AG10803 (cell line): ENCODE results near the gene HIPK2.

Source experiments
- DNase-seq: peaks from one replicate; pipeline ENCODE4 v3.0.0; 2010; ENCODE audit warnings: low read depth
- H3K4me3 ChIP-seq: 2 replicates; pipeline ENCODE4 v1.5.1; 2011; ENCODE audit warnings: mild to moderate bottlenecking, low read length, control low read depth
- TF ChIP-seq, protein P1 (sequence below): conservative IDR thresholded peaks from 2 replicates; pipeline ENCODE4 v1.5.1; 2011; ENCODE audit warnings: mild to moderate bottlenecking, low read length, control low read depth, inconsistent platforms

HIPK2 gene

DNA sequence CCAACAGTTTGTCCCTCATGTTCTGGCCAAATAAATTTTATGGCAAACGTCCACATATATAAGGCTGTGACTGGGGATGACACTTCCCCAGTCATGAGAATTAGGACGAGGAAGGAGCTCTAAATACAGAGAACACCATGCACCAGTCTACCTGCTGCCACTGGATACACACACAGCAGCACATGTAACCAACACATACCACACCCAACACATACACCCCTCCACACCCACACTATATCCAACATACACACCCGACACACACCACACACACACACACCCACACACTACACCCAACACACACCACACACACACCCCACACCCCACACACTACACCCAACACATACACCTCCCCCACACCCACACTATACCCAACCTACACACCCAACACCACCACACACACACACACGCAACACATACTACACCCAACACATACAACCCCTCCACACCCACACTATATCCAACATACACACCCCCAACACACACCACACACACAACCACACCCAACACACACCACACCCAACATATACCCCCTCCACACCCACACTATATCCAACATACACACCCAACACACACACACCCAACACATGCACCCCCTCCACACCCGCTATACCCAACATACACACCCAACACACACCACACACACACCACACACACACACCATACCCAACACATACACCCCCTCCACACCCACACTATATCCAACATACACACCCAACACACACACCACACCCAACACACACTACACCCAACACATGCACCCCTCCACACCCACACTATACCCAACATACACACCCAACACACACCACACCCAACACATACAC lies 74.1 kb downstream of the HIPK2 start:
- TF ChIP-seq, protein P1, sequence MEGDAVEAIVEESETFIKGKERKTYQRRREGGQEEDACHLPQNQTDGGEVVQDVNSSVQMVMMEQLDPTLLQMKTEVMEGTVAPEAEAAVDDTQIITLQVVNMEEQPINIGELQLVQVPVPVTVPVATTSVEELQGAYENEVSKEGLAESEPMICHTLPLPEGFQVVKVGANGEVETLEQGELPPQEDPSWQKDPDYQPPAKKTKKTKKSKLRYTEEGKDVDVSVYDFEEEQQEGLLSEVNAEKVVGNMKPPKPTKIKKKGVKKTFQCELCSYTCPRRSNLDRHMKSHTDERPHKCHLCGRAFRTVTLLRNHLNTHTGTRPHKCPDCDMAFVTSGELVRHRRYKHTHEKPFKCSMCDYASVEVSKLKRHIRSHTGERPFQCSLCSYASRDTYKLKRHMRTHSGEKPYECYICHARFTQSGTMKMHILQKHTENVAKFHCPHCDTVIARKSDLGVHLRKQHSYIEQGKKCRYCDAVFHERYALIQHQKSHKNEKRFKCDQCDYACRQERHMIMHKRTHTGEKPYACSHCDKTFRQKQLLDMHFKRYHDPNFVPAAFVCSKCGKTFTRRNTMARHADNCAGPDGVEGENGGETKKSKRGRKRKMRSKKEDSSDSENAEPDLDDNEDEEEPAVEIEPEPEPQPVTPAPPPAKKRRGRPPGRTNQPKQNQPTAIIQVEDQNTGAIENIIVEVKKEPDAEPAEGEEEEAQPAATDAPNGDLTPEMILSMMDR = no peak

DNA sequence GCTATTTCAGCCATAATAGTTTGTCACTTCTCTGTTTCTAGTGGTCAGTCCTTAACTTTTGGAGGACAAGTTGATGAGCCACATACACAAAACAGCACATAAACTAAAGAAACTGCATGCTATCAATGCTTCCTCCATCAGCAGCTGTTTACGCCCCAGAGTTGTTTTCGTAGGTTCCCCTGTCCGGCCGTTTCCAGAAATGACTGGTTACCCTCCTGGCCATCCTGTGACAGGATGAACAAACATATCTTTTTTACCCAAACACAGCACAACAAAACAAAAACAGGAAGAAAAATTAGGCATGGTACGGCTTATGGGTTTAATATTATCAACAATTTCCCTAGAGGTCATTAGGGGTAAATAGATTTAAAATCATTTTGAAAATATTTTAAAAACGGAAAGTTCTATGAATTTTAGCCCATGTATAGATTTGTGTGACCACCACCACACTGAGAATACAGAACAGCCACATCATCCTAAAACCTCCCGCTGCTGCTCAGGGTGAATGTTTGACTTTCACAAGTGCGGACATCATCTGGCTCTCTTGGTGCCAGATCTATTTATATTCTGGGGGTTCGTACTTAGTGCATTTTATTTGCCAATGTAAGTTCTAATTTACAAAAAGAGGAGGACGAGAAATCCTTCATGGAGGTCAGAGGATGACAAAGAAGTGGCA lies 74.8 kb downstream of the HIPK2 start:
- no peak for DNase-seq
- TF ChIP-seq, protein P1 = no peak
- H3K4me3 ChIP-seq = no peak overlapping the region

More for the DNA sequence above, 74.1 kb downstream of the HIPK2 start:
- H3K4me3 ChIP-seq = no peak overlapping the region
- no peak for DNase-seq

DNA sequence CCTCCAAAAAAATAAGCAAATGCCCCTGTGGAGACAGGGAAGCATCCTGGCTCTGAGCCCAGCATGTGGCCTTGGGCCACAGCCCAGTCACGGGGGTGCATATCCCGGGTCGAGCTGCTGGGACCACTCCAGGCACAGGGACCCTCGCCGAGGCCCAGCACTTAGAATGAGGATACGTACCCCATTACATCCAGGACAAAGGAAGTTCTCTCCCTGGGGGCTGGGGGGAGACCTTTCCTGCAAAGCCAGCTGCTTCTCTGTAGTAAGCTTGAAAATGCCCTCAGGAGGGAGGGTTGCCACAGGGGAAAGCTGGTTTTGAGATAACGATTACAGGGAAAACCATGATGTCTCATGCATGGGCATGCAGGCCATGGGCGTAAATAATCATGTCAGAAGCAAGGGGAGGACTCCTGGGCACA lies 75.5 kb downstream of the HIPK2 start:
- TF ChIP-seq, protein P1 = no peak
- no peak overlapping the region for H3K4me3 ChIP-seq
- no peak for DNase-seq

DNA sequence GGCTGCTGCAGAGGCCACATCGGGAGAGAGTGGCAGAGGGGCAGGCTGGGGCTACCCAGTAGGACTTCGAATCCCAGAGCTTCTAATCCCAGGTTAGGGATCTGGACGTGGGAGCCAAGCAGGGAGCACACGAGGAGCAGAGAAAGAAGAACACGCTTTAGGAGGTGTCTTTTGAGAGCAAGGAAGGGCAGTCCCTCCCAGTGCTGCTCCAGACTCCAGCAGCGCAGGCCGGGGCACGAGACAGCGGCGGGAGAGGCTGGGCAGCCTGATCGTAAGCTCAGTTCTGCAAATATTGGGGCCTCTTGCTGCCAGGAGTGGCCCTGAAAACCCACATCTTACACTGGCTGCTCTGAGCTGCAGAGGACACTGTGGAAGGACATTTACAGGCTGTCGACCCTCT lies 75.9 kb downstream of the HIPK2 start:
- H3K4me3 ChIP-seq = no peak overlapping the region
- TF ChIP-seq, protein P1 = no peak
- no peak for DNase-seq

DNA sequence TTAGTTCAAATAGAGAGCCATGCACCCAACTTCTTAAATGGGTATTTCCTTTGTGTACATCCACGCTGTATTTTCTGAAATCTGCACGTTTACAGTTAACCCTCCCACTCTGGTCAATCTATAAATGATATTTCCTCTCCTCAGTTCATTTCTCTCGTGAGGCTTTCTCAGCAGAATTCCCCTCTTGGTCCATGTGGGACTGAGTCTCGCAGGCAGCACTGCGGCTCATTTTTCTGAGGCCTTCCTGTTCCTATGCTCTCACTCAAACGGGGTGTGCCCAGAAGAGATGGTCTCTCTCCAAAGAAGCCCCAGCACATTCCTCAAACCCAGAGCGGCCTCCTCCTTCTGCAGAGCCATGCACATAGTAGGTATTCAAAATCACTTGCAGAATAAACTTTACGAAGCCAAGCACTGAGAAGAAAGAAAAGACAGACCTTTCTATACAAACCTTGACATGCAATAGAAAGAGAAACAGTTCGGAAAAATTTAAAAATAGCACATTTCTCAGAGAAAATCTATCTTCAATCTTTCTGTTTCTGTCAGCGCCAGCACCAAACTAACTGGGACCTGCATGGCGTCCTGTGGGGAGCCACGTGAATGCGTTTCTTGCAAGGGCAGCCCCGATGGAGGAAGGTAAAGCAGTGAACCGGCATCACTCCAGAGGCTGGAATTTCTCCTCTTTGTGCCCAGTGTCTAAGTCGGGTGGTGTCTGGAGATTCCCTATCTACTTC lies 77.1 kb downstream of the HIPK2 start:
- TF ChIP-seq, protein P1 = no peak
- H3K4me3 ChIP-seq = no peak overlapping the region
- no peak for DNase-seq

DNA sequence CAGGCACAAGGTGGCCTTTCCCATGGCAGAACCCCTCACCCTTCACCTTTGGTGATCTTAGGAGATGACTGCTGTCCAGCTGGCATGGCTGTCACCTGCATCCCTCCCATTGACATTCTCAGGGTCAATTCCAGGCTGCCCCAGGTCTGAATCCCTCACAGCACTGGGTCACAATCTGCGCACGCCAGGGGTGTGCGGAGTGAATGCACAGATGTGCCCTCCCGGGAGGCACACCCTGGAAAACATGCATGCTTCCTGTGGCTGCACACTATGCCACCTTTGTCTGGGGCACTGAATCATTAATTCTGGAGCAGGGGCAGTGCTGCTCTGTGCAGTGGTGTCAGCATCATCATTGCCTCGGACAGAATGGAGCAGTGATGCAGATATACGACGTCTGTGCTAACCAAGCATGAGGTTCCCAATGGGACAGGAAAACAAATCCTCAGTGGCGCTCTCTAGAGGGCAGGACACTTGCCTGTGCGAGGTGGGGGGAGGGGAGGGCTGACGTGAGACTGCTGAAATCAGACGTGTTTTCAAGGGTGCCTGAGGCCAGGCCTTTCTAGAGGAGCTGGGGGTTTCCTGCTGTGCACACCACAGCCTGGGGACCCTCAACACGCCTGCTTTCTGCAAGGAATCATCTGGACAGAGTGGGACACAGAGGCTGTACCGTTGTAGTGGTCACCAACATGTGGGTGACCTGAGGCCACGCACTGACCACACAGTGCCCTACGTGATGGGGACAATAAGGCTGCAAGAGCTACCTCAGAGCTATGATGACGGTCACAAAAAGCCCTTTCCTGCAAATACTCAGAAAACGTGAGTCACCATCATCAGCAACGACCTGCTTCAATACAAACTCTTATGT lies 77.9 kb downstream of the HIPK2 start:
- DNase-seq = no peak
- TF ChIP-seq, protein P1 = no peak
- no peak overlapping the region for H3K4me3 ChIP-seq
